Right renal pelvis (tissue), 4 donors: ENCODE data around the gene SDK1. TPM values are rescaled to one million over a fixed set of nuclear protein-coding genes. Genes with fewer than 3 reads are reported as not detected.

Experiments
- DNase-seq, 4 donors: peaks; one replicate each; pipeline ENCODE4 v3.0.0-alpha.2; 2013; ENCODE audit warnings: low read depth in 4 of 4, low spot score in 3 of 4, missing footprints in 1 of 4
- polyA plus RNA-seq, 4 donors: library from polyadenylated mRNA; unstranded; fragments of 120-200 nt; gene quantifications; one replicate each; pipeline ENCODE4 v1.2.1, GENCODE V29; 2013; ENCODE audit not compliant: insufficient read length in 4 of 4

SDK1 gene
- polyA plus RNA-seq, 4 donors = 6.8 to 8.2 (median 6.9) TPM

- no peak for DNase-seq
These were observed 26.0 kb downstream of the SDK1 start for GRCh38 chr7:3327099-3327498.

DNA sequence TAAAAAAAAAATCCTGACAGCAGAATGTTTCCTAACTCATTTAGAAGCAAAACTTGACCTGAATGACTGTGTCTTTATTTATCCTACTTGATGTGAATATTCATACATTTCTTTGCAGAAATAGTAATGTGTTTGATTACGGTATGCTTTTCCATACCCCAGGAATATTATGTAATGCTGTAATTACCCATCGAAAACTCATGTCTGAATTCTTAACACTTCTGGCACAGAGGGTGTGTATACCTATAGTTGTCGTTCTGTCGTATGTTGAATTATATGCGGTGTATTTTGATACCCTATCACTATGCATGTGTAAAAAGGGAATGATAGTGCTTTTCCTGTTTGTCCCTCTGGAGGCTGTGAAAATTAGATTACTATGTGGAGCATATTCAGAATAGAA lies 26.6 kb downstream of the SDK1 start:
- DNase-seq = no peak

DNA sequence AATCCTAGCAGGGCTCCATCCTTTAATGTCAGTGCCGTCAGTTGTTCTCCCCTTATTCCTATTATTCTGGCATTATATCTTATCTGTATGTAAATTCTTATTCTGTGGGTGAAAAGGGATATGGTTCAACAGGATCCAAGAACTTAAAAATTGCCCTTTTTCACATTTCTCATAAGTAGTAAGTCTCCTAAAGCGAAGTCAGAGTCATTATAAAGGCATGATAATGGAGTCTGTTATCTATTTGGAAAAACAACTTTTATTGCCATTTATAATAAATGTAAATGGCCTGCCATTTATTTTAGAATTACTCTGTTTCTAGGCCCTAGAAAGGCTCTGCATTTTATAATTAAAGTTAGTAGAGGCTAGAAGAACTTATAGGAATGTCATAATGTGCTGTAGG lies 31.3 kb downstream of the SDK1 start:
- no peak for DNase-seq

DNA sequence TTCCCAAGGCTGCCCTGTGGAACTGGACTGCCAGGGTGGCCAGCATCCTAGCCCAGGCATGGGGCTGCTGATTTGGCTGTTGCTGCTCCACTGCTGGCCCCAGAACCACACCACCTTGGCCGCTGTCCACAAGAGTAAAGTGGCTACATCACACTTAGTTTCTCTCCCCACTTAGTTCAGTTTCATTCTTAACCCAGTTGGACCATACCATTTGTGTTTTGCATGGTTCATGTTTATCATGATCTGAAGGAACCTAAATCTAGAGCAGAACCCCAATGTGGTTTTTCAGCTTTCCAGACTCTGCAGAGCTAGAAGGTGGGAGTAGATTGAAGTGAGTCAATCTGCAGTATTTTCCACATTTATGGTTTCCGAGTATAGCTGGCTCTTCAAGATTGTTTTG lies 32.8 kb downstream of the SDK1 start:
- no peak for DNase-seq

- DNase-seq = no peak
These were observed 35.1 kb downstream of the SDK1 start for GRCh38 chr7:3336042-3336665.

- no peak for DNase-seq
These were observed 37.1 kb downstream of the SDK1 start for GRCh38 chr7:3338161-3338560.

DNA sequence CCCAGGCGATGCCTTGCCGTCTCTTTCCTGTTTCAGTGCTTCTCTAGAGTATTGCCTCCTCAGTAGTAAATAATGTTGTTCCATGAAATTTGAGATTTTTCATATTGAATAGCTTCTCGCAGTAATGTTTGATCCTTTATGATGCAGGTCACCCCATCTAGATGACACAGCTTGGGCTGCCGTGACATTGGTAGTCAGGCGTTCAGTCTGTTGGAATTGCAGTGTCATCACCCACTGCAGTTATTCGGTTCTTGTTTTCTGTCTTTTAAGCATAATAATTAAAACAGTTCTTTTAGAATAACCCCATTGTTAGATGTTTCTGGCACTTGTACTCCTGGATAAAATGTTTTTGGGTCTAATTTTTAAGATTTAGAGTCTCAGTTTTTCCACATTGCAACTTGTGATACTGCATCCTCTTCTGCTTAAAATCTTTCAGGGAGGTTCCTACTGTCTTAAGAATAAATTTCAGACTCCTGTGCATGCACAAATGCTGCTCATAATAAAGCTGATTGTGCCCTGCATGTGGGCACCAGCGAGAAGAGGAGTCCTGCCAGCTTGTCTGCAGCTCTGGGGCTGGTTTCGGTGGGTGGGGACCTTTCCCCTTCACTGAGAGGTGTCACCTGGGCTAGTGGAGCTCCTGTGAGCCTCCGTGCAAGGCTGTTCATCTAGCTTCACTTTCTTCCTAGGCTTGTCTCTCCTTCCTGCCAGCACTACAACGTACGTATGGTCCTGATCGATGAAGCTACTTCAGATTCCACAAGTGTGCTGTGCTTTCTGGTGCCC lies 44.8 kb downstream of the SDK1 start:
- DNase-seq = no peak

DNA sequence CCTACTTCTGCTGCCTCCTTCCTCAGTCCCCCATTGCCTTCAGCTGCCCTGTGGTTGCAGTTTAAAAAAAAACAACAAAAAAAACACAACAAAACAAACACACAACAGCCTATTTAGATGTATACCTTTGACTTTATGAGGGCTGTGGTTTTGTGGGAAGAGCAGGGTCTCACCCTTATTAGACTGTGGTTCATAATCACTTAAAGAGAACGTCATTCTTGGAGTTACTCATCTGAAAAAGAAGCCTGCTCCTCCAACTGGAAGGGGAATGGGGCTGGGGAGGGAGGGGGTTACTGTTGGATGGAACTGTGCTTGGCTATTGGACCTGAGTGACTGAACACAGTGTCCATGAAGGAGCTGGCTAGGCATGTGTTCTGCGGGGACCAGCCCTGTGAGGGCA lies 48.1 kb downstream of the SDK1 start:
- no peak for DNase-seq

DNA sequence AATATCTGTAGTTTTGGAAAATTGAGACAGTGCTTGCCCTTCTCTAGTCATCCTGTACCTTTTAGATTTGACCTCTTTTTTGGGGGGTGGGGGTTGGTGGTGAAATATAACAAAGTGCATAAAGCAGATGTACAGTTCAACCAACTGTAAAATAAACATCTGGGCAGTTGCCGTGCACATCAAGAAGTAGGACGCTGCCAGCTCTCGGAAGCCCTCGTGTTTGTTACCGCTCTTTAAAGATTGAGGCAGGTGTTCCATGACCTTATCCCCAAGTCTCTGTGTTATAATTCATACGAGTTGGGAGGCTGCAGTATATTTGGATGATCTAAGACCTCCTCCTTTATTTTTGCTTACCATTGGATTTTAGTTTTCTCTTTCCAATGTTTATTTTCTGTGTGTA lies 55.1 kb downstream of the SDK1 start:
- no peak for DNase-seq

DNA sequence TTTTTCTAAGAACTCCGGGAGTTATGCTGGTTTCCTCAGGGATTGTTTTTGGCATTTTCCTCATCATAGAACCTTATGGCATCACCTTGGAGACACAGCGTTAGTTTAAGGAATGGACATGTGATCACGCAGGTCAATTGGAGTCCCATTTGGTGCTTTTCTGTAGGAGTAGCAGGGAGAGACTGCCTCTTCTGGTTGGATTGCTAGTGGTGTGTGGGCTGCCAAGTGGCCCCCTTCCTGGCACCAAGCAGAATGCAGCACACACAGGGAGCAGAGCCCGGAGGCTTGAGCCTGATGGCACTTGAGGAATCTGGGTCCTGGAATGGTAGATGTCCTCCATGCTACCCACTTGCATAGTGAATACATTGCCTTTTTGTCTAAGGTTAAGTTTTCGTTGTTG lies 57.9 kb downstream of the SDK1 start:
- no peak for DNase-seq

DNA sequence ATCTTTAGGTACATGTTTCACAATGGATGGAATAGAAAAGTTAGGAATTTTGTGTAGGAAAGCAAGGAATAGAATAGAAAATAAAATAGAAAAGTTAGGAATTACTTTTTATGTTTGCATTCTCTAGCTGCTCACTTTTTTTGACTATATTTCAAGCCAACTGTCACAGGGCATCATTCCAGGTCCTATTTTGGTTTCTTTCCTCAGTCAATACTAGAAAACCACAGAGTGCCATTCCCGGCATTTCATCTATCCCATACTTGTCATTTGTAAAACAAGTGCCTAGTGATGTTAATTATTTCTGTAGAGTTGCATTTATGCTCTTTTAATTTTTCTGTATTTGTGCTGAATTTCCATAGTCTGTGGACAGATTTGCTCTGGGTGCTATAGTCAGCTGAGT lies 66.2 kb downstream of the SDK1 start:
- no peak for DNase-seq

- no peak for DNase-seq
These were observed 69.2 kb downstream of the SDK1 start for GRCh38 chr7:3370068-3370830.

DNA sequence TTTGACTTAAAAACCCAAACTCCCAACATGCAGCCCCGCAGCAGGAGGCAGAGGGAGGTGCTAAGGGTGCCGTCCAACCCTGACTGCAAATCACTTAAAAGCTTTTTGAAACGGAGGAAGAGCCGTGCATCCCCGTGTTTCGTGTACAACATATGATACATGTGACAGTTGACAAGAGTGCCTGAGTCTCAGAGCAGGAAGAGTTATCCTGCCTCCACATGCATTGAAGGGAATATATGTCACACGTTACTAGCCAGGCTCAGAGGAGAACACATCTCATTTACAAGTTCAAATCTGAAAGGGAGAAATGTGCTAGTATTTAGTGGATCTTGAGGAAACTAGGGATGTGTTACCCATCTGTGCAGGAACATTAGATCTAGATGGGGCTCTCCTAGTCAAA lies 69.9 kb downstream of the SDK1 start:
- no peak for DNase-seq

GRCh38 chr7:3371601-3372000 lies 70.5 kb downstream of the SDK1 start:
- no peak for DNase-seq

DNA sequence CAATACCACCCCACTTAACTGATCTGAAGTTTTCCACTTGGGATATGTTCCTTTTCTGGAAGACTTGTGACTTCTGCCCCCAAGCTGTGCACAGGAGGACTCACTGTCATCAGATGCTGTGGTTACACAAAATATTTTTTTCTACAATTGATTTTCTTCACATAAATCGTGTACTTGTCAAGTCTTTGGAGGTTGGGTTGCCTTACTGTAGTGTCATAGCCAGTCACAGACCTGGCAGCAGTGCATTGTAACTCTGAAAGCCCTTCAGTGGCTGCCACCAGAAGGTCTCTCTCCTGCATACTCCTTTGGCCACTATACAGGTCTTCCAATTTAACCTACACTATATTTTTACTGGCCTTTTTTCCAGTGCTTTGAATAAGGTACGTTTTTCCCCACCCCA lies 73.2 kb downstream of the SDK1 start:
- DNase-seq = no peak

DNA sequence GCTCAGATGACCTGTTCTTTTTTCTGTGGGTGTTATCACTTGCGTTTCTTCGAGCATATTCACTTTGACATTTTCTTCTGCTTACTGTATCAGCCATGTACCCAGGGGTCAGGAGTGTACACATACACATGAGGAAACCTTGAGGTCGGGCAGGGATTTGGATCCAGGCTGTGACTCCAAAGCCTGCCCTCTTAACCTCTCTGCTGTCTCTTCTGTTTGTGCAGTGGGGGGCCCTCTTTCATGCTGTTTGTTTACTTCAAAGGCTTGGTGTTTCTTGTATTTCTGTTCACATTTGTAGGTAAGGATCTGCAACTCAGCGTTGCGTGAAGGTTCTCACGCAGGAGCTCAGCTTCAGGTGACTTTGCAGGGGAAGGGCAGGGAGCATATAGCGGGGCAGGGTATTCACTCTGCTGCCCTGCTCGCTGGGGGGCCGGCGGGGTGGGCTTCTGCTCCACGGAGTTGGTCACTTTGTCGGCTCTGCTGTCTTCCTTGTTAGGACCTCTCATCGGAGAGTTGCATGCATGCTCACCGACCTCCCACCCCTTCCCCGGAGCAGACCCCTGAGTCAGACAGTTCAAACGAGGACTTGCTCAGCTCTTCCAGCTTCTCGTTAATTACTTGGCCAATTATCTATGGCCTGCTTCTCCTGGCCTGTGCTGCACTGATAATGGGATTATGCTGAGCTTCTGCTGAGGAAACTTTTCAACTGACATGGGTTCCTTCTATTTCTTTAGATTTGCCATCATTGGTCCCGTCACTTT lies 77.5 kb downstream of the SDK1 start:
- no peak for DNase-seq

DNA sequence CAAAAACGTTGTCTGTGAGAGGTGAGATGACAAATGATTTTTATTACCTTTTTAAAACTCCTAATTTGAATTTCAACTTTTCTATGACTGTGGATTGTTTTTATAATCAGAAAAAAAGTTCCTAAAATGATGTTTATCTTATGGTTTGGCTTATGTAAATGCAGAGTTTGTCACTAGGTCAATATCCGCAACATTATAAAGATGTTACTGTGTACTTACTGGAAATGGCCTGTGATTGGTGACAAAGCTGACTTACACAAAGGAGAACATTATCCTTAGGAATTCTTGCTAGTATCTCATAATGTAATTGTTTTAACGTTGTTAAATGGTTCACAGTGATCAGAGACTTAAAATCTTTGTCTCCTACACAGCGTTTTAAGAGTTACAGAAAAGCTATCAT lies 79.0 kb downstream of the SDK1 start:
- DNase-seq = no peak

DNA sequence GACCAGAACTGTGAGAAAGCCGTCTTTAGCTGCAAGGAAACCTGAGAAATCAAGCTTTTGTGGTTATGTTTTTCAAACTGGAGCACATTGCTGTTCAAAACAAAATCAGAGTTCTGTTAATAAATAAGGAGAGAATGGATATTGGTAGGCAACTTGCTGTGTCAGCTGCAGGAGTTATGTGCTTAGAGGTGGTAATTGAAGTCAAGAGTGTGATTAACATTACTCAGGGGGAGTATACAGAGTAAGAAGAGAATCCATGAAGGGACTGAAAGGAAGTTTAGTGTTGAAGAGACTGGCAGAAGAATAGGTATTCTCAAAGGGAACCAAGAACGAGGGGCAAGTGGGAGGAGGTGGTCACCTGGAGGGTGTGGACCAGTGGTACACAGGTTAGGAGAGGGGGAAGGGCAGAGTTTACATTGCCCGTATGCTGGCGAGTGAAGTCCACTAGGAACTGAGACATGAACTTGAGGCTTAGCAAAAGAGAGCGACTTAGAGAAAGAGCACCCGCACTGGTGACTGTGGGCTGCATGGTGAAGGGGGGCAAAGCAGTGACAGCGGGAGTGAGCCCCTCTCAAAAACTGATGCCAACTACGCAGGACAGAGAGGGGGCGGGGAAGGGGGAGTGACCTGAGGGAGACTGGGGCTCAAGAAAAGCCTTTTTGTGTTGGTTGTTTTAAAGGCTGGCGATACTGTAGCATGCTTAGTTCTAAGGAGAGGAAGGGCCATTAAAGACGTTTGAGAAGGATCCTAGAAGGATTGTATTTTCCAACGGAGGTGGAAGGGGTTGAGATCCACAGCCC lies 80.0 kb downstream of the SDK1 start:
- DNase-seq = no peak

GRCh38 chr7:3386423-3387190 lies 85.6 kb downstream of the SDK1 start:
- DNase-seq = no peak

GRCh38 chr7:3393862-3394261 lies 92.8 kb downstream of the SDK1 start:
- DNase-seq = no peak
